Adipocyte (in vitro differentiated cells): ENCODE measurements around the gene RPL15.

Experiments used
- DNase-seq: peaks from one replicate; pipeline ENCODE4 v3.0.0-alpha.2; 2015; ENCODE audit warnings: low read depth
- H3K27me3 ChIP-seq: replicated peaks from 2 replicates; pipeline ENCODE4 v1.7.0; 2013; ENCODE audit warnings: mild to moderate bottlenecking, low read length, moderate library complexity; ENCODE audit not compliant: control insufficient read depth, insufficient read depth
- H3K36me3 ChIP-seq: 2 replicates; pipeline ENCODE4 v1.7.0; 2013; ENCODE audit warnings: low read length, mild to moderate bottlenecking, moderate library complexity; ENCODE audit not compliant: control insufficient read depth, insufficient read depth, severe bottlenecking
- H3K4me1 ChIP-seq: 2 replicates; pipeline ENCODE4 v1.7.0; 2013; ENCODE audit warnings: mild to moderate bottlenecking, low read length, moderate library complexity; ENCODE audit not compliant: control insufficient read depth, insufficient read depth
- H3K4me3 ChIP-seq: 2 replicates; pipeline ENCODE4 v1.7.0; 2013; ENCODE audit warnings: mild to moderate bottlenecking, low read length, moderate library complexity
- H3K9ac ChIP-seq: 2 replicates; pipeline ENCODE4 v1.7.0; 2013; ENCODE audit warnings: mild to moderate bottlenecking, low read length, moderate library complexity
- H3K9me3 ChIP-seq: 2 replicates; pipeline ENCODE4 v1.7.0; 2013; ENCODE audit warnings: mild to moderate bottlenecking, low read length, moderate library complexity; ENCODE audit not compliant: control insufficient read depth

Gene RPL15

GRCh38 chr3:23968463-23969184, 51.7 kb downstream of the RPL15 start:
- Histone ChIP-seq H3K9ac (no peak overlapping the region), H3K9me3 (no peaks in the 10 kb centered on the region), H3K27me3 (no peaks in the 10 kb centered on the region), H3K36me3 (peaks cover 34% of the 10 kb centered on the region), H3K4me1 (peaks cover 25% of the 10 kb centered on the region), H3K4me3 (no peak overlapping the region)
- DNase-seq = peak; percentile 63

GRCh38 chr3:23969393-23969792, 52.5 kb downstream of the RPL15 start:
- Histone ChIP-seq H3K4me3 (no peak overlapping the region), H3K4me1 (peaks cover 19% of the 10 kb centered on the region), H3K9ac (no peak overlapping the region), H3K9me3 (no peaks in the 10 kb centered on the region), H3K27me3 (no peaks in the 10 kb centered on the region), H3K36me3 (peaks cover 33% of the 10 kb centered on the region)
- DNase-seq = no peak
